ENCODE results near the gene RAB3IL1. TPM values are rescaled to one million over a fixed set of nuclear protein-coding genes. Genes with fewer than 3 reads are reported as not detected.
"Not testable (repeated sequence)": the region's sequence is repeated elsewhere in the genome, so short reads cannot be mapped to it uniquely, and the experiment has no call there.

RAB3IL1 gene
- total RNA-seq, 6 donors from 2014 or later: 4.4 to 20.7 (median 10.0) TPM

DNA sequence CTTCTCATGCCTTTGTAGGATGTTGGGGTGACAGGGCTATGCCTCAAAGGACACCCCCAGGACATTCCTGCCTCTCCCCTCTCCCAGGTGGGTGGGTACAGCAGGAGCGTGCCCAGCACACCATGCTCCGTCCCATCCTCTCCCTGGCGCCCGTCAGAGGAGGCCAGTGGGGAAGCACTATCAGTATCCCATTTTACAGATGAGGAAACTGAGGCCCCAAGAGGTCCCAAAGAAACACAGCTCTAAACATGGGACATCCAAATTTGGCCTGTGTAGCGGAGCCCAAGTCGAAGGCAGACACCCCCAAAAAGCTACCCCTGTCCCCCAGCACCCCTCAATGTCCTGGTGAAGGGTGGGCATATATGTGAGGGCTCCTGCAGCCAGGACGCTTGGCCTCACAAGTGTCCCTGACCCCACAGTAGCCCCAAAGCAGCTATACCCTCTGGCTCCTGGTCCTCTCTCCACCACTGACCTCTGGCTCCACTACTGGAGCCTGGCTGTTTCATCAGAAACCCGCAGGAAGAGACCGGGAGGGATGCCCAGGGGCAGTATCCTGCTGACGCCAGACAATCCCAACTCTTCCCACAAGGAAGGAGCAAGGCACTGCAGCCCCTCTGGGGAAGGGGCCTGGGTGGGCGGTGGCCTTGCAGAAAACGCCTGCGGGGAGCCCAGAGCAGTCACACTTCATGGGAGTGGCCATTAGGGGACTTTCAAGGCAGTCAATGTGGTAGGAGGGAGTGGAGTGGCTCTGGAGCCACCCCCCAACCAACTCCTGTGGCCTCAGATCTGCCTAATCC is 31.4 kb downstream of the RAB3IL1 start:
- H3K4me3 ChIP-seq: no peak overlapping the region
- peaks cover 17 to 28% (median 22%) of the 10 kb centered on the region in 4 donors for H3K4me1 ChIP-seq
- TF ChIP-seq POLR2A (IDR thresholded peaks at IDR 0.05) (no peak), CTCF (IDR thresholded peaks at IDR 0.05) (no peak), POLR2AphosphoS5 (IDR thresholded peaks at IDR 0.05) (no peak), EP300 (IDR thresholded peaks at IDR 0.05) (no peak)
- ATAC-seq (ENCODE audit: low FRiP score in 2 of 2) (no peak), DNase-seq (no peak)
- 96 to 98% methylated on average over 10 to 13 of the region's 13 CpGs for WGBS, 2 donors
- H3K27me3 ChIP-seq: no peaks in the 10 kb centered on the region
- H3K9me3 ChIP-seq: no peaks in the 10 kb centered on the region
- no peaks in the 10 kb centered on the region for H3K36me3 ChIP-seq
- H3K27ac ChIP-seq: no peak overlapping the region

- Histone ChIP-seq H3K27ac (no peak overlapping the region), H3K4me3 (no peak overlapping the region), H3K36me3 (no peaks in the 10 kb centered on the region), H3K9me3 (no peaks in the 10 kb centered on the region), H3K4me1 (peaks cover 10 to 21% (median 15%) of the 10 kb centered on the region in 4 donors), H3K27me3 (no peaks in the 10 kb centered on the region)
- ATAC-seq (ENCODE audit: low FRiP score in 2 of 2) (no peak), DNase-seq (no peak)
- 76 to 100% methylated on average over 1 to 7 of the region's 7 CpGs for WGBS, 2 donors
- TF ChIP-seq POLR2A (IDR thresholded peaks at IDR 0.05): no peak
- TF ChIP-seq EP300 (IDR thresholded peaks at IDR 0.05): no peak
- no peak for TF ChIP-seq CTCF (IDR thresholded peaks at IDR 0.05)
- TF ChIP-seq POLR2AphosphoS5 (IDR thresholded peaks at IDR 0.05): no peak
Observed at GRCh38 chr11:61885166-61885778, 32.1 kb downstream of the RAB3IL1 start.

DNA sequence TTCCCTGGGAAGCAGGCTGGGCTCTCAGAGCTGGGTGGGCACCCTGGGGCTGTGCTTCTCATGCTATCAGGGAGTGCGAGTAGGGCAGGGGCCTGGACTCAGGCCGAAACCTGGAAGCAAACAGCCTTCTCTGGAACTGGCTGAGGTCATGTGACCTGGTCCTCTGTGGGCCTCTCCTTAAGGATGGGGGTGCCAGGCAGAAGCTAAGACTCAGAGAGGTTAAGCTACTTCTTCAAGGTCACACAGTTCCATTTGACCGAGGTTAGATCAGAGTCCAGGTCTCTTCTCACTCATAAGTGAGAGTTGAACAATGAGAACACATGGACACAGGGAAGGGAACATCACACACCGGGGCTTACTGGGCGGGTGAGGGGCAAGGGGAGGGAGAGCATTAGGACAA is 33.4 kb downstream of the RAB3IL1 start:
- Histone ChIP-seq H3K27ac (no peak overlapping the region), H3K27me3 (no peaks in the 10 kb centered on the region), H3K4me3 (no peak overlapping the region), H3K9me3 (no peaks in the 10 kb centered on the region), H3K4me1 (peaks cover 4 to 14% (median 12%) of the 10 kb centered on the region in 4 donors), H3K36me3 (peaks cover 0 to 5% (median 2%) of the 10 kb centered on the region in 4 donors)
- DNase-seq (no peak), ATAC-seq (ENCODE audit: low FRiP score in 2 of 2) (no peak)
- WGBS, 2 donors: 88 to 95% methylated on average over 5 of the region's 5 CpGs
- no peak for TF ChIP-seq POLR2AphosphoS5 (IDR thresholded peaks at IDR 0.05)

DNA sequence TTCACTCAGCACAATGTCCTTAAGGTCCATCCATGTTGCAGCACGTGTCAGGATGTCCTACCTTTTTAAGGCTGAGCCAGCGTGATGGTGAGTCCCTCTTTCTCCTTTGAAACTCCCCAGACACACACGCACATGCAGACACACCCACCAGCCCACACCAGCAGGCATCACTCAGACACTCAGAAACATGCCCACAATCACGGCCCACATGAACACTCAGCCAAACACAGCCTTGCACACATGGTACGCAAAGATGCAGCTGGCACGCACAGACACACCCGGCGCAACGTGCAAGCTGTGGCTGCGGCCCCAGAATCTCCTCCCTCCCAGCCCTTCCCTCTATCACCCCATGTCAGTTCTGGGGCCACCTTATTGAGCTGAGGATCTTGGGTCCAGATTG is 34.0 kb downstream of the RAB3IL1 start:
- no peak overlapping the region for H3K4me3 ChIP-seq
- H3K36me3 ChIP-seq: peaks cover 0 to 8% (median 3%) of the 10 kb centered on the region in 4 donors
- H3K27ac ChIP-seq: no peak overlapping the region
- ATAC-seq (ENCODE audit: low FRiP score in 2 of 2): no peak
- DNase-seq: no peak
- no peaks in the 10 kb centered on the region for H3K9me3 ChIP-seq
- peaks cover 2 to 10% (median 8%) of the 10 kb centered on the region in 4 donors for H3K4me1 ChIP-seq
- no peaks in the 10 kb centered on the region for H3K27me3 ChIP-seq
- TF ChIP-seq POLR2A (IDR thresholded peaks at IDR 0.05) (no peak), CTCF (IDR thresholded peaks at IDR 0.05) (no peak), EP300 (IDR thresholded peaks at IDR 0.05) (no peak), POLR2AphosphoS5 (IDR thresholded peaks at IDR 0.05) (no peak)
- WGBS, 2 donors: 92% methylated on average over 9 to 10 of the region's 10 CpGs

- 86 to 88% methylated on average over 6 of the region's 6 CpGs for WGBS, 2 donors
- Histone ChIP-seq H3K27ac (no peak overlapping the region), H3K27me3 (no peaks in the 10 kb centered on the region), H3K4me1 (peaks cover 0 to 6% (median 5%) of the 10 kb centered on the region in 4 donors), H3K36me3 (peaks cover 0 to 13% (median 3%) of the 10 kb centered on the region in 4 donors), H3K4me3 (no peak overlapping the region), H3K9me3 (no peaks in the 10 kb centered on the region)
- ATAC-seq (ENCODE audit: low FRiP score in 2 of 2): no peak
- no peak for TF ChIP-seq EP300 (IDR thresholded peaks at IDR 0.05)
- no peak for TF ChIP-seq POLR2AphosphoS5 (IDR thresholded peaks at IDR 0.05)
- TF ChIP-seq CTCF (IDR thresholded peaks at IDR 0.05): no peak
- no peak for TF ChIP-seq POLR2A (IDR thresholded peaks at IDR 0.05)
- DNase-seq: no peak
Observed at GRCh38 chr11:61882879-61883278, 34.5 kb downstream of the RAB3IL1 start.

GRCh38 chr11:61882267-61882666 is 35.1 kb downstream of the RAB3IL1 start:
- not testable (repeated sequence) for DNase-seq; H3K4me3 ChIP-seq; H3K9me3 ChIP-seq; H3K4me1 ChIP-seq; ATAC-seq (ENCODE audit: low FRiP score in 2 of 2); H3K27me3 ChIP-seq; H3K27ac ChIP-seq
- 81 to 86% methylated on average over 2 to 3 of the region's 3 CpGs for WGBS, 2 donors
- H3K36me3 ChIP-seq: peaks cover 0 to 15% (median 3%) of the 10 kb centered on the region in 4 donors
